NCI-H345 treated with DMSO at 0.1 percent for 48 hours (cell line): ENCODE data around the gene GMCL2.

Source experiments
- DNase-seq: peaks from one replicate; lab custom pipeline; 2025; ENCODE audit not compliant: unreplicated experiment; lab: John Stamatoyannopoulos, UW

Gene GMCL2

DNA sequence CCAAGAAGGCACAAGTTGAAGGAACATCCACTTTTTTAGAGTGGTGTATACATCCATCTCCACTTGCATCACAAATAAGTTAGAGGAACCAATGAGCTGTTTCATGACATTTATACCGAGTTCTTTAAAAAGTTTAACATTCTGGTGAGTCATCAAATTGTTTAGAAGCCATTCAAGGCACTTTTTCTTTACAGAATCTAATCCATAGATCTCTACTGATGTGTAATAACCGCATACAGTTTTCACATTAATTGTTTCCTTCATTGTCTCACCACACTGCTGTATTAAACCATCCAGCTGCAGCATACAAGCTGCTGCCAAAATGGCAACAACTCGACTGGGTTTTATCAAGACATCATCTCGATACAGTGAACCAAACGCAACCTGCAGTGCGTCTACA lies 744 bp downstream of the GMCL2 start:
- DNase-seq: no peak

DNA sequence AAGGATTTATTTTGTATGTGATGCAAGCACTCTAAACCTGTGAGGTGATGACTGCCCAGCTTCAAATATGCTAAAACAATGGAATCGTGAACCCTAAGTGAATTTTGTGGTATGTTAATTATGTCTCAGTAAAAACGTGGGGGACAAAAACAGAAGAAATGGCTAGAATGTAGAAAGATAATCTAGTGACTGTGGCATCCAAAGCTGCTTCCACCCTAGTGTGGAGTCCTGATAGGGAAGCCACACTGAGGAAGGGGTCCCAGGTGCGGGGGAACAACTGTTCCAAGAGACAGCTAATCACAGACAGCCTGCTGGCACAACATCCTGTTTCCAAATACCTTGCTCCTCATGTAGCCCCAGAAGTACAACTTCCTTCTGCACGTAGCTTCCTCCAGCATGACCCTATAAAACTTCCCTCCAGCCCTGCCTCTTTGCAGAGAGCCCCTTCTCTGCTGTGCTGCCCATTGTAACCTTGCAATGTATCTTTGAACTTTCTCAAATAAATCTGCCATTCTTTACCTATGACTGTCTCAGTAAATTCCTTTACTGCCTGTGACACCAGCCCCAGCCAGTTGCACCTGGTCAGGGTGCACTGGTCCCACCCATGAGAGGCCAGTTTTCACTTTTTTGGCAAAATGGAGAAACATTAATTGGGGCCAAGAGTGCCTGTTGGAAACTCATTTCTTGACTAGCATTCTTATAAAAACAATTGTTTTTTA lies 4.9 kb downstream of the GMCL2 start:
- DNase-seq: no peak

DNA sequence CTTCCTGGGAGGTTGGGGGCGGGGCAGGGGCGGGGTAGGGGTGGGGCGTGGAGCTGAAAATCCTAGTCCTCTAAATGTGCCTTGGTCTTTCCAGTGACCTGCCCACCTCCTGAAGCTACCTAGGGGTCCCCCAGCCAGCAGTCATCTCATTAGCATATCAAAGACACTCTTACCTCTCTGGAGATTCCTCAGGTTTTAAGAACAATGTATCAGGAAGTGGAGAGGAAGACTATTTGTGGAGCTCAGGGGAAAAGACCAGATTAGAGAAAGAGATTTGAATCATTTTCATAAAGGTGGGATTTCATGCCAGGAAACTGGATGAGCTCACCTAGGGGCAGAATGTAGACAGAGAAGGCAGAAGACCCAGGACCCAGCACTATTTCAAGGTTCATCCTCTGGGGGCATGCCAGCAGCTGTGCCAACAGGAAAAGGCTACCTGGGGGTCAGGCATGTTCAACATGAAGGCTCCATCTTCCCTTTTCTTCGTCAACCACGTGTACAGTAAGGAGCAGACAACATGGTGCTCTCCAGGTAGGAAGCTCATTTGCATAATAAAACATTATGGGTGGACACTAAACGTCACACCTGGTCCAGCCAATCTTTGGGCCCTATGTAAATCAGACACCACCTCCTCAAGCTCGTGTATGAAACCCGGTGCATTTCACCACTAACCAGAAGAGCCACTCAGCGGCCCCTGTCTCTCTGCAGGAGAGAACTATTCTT lies 6.9 kb downstream of the GMCL2 start:
- no peak for DNase-seq

DNA sequence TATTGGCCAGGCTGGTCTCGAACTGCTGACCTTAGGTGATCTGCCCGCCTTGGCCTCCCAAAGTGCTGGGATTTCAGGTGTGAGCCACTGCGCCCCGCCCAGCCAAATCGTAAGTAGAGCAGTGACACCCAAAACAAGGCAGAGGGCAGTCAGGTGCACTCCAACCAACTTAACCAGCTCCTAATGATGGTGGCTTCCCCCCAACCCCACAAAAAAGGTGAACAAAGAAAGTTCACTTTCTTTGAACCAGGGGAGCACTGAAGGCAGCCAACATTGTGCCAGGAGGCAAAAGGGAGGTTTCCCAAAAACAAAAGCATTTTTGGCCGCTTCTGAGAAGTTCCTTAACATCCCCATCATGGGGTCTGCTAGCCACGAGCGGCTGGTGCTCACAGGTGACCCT lies 9.6 kb downstream of the GMCL2 start:
- no peak for DNase-seq

DNA sequence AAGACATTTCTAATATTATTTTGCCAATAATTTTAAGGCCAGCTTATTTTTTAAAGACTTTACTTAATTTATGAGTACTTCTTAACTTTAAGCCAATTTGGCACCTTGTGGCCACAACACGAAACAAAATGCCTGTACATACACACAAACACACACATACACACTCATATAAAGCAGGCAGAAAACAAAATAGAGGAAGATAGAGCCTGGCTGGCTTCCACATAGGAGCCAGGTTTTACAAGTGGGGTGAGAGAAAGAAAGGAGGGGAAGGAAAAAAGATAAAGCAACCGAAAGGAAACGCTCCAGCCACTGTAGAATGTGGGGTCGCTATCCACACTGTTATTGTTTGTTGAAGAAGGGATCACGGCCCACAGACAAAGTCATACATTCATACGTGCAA lies 10.4 kb downstream of the GMCL2 start:
- no peak for DNase-seq

DNA sequence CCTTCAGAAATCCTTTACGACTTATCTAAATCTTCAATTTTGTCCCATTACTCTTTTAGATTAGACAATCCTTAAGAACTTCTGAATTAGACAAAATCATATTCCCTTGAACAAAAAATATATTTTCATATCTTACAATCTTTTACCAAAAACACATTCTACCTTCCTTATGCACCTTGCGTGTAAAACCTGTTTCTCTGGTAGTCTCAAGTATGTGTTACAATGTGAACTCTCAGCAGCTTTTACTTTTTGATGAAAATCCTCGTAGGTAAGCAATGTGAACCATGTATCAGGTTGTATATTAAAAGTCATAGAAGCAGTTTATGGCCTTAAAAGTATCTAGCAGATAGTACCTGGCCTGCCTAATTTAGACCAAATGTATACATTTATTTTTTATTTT lies 12.7 kb downstream of the GMCL2 start:
- DNase-seq: no peak

DNA sequence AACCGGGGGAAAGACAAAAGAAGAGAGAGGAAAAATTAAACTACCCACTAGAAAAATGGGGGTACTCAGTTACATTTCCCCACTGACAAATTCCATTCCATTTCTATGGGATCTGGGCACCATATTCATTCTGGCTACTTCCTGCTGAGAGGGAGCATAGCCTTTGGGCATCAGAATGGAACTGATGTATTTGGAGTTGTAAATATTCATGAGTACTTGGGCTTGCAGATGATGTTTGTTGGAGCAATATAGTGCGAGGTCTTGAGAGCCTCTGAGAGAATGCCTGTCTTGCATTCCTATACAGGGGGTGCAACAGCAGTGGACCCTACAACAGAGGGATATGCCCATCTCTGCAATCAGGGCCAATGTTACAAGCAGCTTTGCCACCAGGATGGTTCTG lies 16.7 kb downstream of the GMCL2 start:
- DNase-seq: no peak

DNA sequence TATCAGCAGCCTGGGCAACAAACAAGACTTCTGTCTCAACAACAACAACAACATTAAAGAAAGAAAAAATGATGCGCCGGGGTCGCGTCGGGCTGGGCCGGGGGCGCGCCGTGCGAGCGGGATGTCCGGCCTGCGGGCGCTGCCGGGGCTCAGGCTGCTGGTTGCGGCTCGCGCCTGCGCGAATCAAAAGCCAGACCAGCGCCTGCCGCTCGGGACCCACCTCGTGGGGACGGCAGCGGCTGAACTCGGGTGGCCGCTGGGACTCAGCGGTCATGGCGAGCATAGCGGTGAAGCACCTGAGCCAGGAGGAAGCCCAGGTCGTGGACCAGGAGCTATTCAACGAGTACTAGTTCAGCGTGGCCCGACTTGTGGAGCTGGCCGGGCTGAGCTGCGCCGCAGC lies 21.6 kb downstream of the GMCL2 start:
- DNase-seq: no peak

DNA sequence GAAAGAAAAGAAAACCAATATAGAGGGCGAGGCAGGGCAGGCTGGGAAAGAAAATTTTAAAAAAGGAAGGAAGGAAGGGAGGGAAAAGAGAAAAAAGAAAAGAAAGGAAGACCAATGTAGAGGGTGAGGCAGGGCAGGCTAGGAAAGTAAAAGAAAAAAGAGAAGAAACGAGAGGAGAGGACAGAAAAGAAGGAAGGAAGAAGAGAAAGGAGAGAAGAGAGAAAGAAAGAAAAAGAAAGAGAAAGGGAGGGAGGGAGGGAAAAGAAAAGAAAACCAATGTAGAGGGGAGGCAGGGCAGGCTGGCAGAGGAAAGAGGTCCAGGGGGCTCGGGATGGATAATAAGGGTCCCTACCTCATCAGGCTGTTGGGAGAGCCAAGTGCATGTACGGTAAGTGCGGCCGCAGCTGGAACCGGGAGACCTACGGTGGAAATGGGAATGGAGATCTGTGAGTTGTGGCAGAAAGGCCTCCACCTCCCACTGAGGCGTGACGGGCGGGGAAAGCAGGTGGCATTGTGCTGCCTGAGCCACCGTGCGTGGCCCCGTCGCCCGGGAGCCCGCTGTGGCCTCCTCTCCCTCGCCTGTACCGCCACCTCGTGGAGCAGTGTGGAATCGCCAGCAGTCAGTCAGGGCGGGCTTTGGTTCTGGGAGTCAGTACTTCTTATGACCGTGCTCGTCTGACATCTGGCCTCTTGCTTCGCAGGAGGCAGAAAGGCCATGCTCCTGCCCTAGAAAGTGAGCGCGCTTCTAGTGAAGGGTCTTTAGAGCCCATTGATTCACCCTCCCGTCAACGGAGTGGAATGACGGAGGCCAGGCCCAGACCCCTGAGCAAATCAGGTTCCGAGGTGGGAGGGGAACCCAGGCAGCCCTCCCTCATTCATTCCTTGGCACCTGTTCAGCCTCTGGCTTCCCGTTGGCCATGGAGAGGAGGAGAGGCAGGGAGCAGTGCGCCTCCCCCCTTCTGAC lies 23.1 kb downstream of the GMCL2 start:
- DNase-seq: peak; percentile 88

DNA sequence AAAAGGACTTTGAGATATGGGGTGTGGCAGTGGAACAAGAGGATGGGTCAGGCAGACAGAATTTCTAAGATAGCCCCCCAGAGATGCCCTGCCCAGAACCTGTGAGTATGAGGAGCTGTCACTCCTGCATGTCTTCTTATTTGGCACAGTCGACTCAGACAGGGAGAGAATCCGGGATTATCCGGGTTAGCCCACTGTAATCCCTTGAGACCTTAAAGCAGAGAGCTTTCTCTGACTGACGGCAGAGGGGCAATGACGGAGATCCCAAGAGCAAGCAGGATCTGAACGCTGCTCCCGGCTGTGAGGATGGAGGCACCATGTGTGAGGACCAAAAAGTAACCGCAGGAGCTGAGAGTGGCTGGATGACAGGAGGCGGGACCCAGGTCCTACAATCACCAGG lies 24.7 kb downstream of the GMCL2 start:
- no peak for DNase-seq

DNA sequence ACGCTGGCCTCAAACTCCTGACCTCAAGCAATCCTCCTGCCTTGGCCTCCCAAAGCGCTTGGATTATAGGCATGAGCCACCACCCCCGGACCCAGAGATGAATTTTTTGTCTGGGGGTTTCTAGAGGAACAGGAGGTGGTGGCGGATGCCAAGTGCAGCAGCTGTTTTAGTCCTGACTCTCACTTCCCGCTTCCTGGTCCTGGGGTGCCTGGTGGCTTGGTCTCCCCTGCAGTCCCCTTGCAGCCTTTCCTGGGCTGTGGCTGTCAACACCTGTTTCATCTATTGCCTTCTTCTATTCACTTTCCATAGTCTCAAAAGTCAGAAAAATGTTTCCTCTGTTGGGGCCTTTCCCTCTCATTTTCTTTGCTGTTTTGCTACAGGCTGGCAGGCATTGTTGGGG lies 27.0 kb downstream of the GMCL2 start:
- no peak for DNase-seq

DNA sequence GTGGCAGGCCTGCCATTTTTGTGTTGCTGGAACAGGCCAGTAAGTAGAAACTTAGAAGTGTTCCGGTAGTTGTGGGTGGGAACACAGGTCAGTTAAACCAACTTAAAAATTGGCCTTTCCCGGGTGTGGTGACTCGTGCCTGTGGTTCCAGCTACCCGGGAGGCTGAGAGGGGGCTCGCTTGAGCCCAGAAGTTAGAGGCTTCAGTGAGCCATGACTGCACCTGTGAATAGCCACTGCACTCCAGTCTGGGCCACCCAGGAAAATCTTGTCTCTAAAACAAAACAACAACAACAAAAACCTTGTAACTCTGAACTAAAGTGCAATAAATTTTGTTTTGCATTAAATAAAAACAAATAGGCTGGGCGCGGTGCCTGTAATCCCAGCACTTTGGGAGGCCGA lies 32.1 kb downstream of the GMCL2 start:
- no peak for DNase-seq

DNA sequence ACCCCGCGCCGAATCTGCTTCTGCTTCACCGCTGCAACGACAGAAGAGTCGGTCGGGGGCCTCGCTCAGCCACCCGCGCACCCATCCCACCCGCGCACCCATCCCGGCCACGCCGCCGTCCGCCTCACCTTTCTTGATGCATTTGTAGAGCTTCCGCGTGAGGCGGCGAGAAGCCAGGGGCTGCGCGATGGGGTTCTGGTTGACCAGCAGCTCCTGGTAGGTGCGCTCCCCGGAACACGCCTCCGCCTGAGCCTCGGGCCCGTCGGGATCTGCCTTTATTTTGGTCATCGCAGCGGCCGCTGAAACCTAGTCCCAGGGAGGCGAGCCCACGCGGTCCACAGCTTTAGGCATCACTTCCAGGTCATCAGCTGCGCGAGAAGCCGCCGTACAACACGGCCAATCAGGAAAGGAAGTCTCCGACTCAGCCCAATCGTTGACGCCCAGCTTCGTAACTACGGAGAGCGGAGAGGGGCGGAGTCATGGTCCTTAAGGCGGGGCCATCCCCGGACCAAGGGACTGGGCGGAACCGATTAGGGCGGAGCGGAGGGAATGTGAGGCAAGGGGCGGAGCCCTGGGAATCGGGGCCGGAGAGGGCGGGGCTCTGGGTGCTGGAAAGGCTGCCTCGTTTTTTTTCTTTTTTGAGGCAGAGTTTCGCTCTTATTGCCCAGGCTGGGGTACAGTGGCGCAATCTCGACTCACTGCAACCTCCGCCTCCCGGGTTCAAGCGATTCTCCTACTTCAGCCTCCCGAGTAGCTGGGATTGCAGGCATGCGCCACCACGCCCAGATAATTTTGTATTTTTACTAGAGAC lies 33.4 kb downstream of the GMCL2 start, which contains the start of gene NHP2:
Gene NHP2, minus strand, starts transcription at position 356 of the 811 bp plus-strand sequence. Its CDS starts 68 bp downstream, at position 288.
- DNase-seq: peak; percentile 95

DNA sequence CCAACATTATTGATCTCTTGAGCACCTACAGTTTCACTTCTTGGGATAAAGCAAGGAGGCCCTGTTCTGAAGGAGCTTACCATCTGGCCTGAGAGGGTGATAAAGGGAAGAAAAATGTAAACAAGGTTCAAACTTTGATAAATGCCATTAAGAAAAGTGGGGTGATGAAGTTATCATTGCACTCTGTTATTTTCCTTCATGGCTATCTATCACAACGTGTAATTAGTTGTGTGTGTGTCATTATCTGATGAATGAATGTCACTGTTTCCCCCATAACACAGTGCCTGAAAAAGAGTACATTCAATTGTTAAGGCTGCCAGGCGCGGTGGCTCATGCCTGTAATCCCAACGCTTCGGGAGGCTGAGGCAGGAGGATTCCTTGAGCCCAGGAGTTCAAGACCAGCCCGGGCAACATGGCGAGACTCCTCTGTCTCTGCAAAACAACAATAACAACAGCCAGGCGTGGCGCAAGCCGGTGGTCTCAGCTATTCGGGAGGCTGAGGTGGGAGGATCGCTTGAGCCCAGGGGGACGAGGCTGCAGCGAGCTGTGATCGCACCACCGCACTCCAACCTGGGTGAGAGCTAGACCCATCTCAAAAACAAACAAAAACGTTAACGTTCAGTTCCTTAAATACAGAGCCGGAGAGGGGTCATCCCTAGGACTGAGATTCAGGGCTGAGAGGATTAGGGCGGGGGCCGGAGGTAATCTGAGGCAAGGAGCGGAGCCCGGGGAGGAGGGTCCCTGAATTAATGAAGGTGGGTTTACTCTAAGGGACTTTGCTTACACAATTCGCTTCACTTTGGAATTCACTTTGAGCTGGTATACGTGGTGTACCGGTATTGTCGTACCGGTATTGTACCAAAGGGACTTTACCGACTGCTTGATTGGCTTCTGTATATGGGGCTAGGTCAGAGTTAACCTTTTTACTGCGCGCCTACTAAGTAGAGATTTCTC lies 34.4 kb downstream of the GMCL2 start:
- DNase-seq: no peak

DNA sequence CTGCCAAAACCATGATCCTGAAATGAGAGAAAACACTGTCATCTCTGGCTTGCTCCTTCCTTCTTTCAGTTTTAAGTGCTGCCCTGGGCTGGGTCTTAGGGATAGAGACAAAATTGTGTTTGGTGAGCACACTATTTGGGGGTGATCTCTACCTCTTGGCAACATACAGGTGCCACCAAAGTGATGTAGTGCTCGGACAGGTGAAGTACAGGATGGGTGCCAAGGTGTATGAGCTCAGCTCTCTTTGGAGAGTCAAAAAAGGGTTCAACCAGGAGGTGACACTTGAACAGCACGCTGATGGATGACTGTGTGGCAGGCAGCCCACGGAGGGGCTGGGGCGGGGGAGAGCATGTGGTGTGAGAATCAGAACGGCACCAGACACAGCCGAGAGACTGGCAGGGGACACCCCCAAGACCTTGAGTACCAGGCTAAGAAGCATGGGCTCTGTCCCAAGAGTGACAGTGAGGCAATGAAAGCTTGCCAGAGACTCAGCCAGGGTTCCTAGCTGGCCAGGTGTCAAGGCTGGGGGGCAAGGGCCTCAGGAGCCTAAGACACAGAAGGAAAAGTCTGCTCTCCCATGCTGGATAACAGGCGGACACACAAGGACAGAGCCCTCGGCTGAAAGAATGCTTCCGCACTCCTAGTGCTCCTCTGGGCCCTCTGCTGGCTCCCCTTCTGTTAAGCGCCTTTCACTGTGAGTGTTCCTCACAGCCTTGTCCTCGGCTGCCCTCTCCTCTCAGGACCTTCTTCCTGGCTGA lies 36.0 kb downstream of the GMCL2 start:
- DNase-seq: no peak

DNA sequence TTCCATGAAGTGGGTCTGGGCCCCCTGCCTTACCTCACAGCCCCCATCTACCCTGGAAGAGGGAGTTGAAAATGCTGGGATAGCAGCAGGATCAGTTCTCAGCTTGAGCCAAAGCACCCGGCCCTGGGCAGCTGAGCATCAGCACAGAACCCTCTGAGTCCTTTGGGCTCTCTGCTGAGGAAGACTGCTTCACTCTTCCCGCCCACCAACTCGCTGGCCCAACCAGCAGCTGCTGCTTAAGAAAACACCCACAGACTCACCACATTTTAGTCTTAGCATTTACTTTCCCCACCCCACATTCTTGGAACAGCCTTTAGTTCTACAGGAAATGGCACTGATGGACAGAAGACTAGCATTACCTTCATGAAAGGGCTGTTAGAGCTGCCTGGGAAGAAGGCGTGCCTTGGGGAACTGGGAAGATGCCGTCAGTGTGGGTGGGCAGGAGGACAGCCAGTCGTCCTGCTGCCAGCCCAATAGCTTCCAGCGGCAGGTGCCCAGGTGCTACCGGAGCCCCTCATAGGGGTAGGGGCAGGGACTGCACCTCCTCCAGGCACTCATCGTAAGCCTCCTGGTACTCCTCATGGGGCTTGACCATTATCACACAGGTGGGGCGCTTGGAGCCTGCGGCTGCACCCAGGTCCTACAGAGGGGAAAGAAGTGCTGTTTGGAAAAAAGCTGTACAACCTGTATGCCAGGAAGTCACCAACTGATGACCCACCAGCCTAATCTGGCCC lies 37.8 kb downstream of the GMCL2 start:
- no peak for DNase-seq

DNA sequence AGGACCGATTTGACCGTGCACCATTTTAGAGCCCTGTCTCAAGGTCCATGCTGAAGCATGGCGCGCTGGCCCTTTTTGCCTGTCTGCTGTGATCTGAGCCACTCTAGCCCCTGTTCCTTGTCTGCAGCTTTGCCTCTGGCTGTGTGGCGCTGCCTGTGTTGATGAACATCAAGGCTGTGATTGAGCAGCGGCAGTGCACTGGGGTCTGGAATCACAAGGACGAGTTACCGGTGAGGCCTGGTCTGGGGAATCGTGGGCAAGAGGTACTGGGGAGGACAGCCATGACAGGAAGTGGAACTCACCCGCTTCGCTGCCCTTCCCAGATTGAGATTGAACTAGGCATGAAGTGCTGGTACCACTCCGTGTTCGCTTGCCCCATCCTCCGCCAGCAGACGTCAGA lies 39.8 kb downstream of the GMCL2 start:
- DNase-seq: no peak
